H9 (cell line): ENCODE data around the gene CRHR1. TPM values are rescaled to one million over a fixed set of nuclear protein-coding genes. Genes with fewer than 3 reads are reported as not detected.

Experiments
- DNase-seq: peaks from one replicate; pipeline ENCODE4 v3.0.0-alpha.2; 2017
- H2AFZ ChIP-seq: one replicate; pipeline ENCODE4 v1.6.1; 2013; ENCODE audit warnings: mild to moderate bottlenecking, low read length, control low read depth, moderate library complexity
- H2AK5ac ChIP-seq: 2 replicates; pipeline ENCODE4 v1.6.1; 2013; ENCODE audit warnings: low read length, control low read depth, mixed read lengths; ENCODE audit not compliant: insufficient read length
- H2BK120ac ChIP-seq: one replicate; pipeline ENCODE4 v1.6.1; 2013; ENCODE audit warnings: low read depth, mild to moderate bottlenecking, low read length, control low read depth, inconsistent platforms; ENCODE audit not compliant: poor library complexity, severe bottlenecking
- H2BK12ac ChIP-seq: 2 replicates; pipeline ENCODE4 v1.6.1; 2013; ENCODE audit warnings: low read length, control low read depth, mixed read lengths, low read depth; ENCODE audit not compliant: insufficient read length
- H2BK15ac ChIP-seq: 2 replicates; pipeline ENCODE4 v1.6.1; 2013; ENCODE audit warnings: low read depth, low read length, control low read depth
- H2BK20ac ChIP-seq: one replicate; pipeline ENCODE4 v1.6.1; 2013; ENCODE audit warnings: low read depth, mild to moderate bottlenecking, low read length, control low read depth, inconsistent platforms; ENCODE audit not compliant: poor library complexity, severe bottlenecking
- H2BK5ac ChIP-seq: 2 replicates; pipeline ENCODE4 v1.6.1; 2013; ENCODE audit warnings: low read length, control low read depth, mixed read lengths; ENCODE audit not compliant: insufficient read length
- H3K14ac ChIP-seq: 2 replicates; pipeline ENCODE4 v1.6.1; 2013; ENCODE audit warnings: low read length, control low read depth; ENCODE audit not compliant: insufficient read depth
- H3K18ac ChIP-seq: 2 replicates; pipeline ENCODE4 v1.6.1; 2013; ENCODE audit warnings: low read depth, mild to moderate bottlenecking, mixed read lengths, low read length, control low read depth; ENCODE audit not compliant: insufficient read length
- H3K23ac ChIP-seq: 2 replicates; pipeline ENCODE4 v1.6.1; 2013; ENCODE audit warnings: low read length, control low read depth, mixed read lengths, low read depth; ENCODE audit not compliant: insufficient read length
- H3K23me2 ChIP-seq: 2 replicates; pipeline ENCODE4 v1.6.1; 2013; ENCODE audit warnings: low read depth, mild to moderate bottlenecking, mixed read lengths, low read length, control low read depth; ENCODE audit not compliant: insufficient read length, poor library complexity, severe bottlenecking
- H3K27ac ChIP-seq: 2 replicates; pipeline ENCODE4 v1.5.1; 2013; ENCODE audit warnings: low read length, control low read depth, mixed read lengths, low read depth; ENCODE audit not compliant: insufficient read length
- H3K27me3 ChIP-seq: 2 replicates; pipeline ENCODE4 v1.6.1; 2013; ENCODE audit warnings: low read length, control low read depth, inconsistent platforms; ENCODE audit not compliant: insufficient read depth
- H3K4ac ChIP-seq: 2 replicates; pipeline ENCODE4 v1.6.1; 2013; ENCODE audit warnings: low read depth, mild to moderate bottlenecking, control low read depth, inconsistent platforms, low read length, moderate library complexity
- H3K4me1 ChIP-seq: 2 replicates; pipeline ENCODE4 v1.6.1; 2013; ENCODE audit warnings: low read length, control low read depth, inconsistent platforms; ENCODE audit not compliant: insufficient read depth
- H3K4me2 ChIP-seq: 2 replicates; pipeline ENCODE4 v1.6.1; 2013; ENCODE audit warnings: low read length, control low read depth, mixed read lengths; ENCODE audit not compliant: insufficient read length, insufficient read depth
- H3K56ac ChIP-seq: 2 replicates; pipeline ENCODE4 v1.6.1; 2013; ENCODE audit warnings: low read depth, mild to moderate bottlenecking, mixed read lengths, low read length, control low read depth; ENCODE audit not compliant: insufficient read length
- H3K79me1 ChIP-seq: 2 replicates; pipeline ENCODE4 v1.6.1; 2013; ENCODE audit warnings: low read depth, mild to moderate bottlenecking, moderate library complexity, low read length, control low read depth, inconsistent platforms; ENCODE audit not compliant: insufficient read depth, poor library complexity, severe bottlenecking
- H3K79me2 ChIP-seq: 2 replicates; pipeline ENCODE4 v1.6.1; 2013; ENCODE audit warnings: low read length, control low read depth, inconsistent platforms; ENCODE audit not compliant: insufficient read depth
- H3K9ac ChIP-seq: 2 replicates; pipeline ENCODE4 v1.6.1; 2013; ENCODE audit warnings: low read length, control low read depth, mixed read lengths; ENCODE audit not compliant: insufficient read length; ENCODE audit errors: extremely low read depth
- H3K9me3 ChIP-seq: one replicate; pipeline ENCODE4 v1.6.1; 2013; ENCODE audit warnings: low read depth, low read length, inconsistent platforms; ENCODE audit not compliant: control insufficient read depth
- H3T11ph ChIP-seq: one replicate; pipeline ENCODE4 v1.6.1; 2013; ENCODE audit warnings: mild to moderate bottlenecking, low read length, control low read depth, inconsistent platforms
- H4K20me1 ChIP-seq: one replicate; pipeline ENCODE4 v1.6.1; 2013; ENCODE audit not compliant: control insufficient read depth, insufficient read length, insufficient read depth
- H4K5ac ChIP-seq: 2 replicates; pipeline ENCODE4 v1.6.1; 2013; ENCODE audit warnings: low read depth, mild to moderate bottlenecking, mixed read lengths, low read length, control low read depth; ENCODE audit not compliant: insufficient read length
- H4K8ac ChIP-seq: replicated peaks from 2 replicates; pipeline ENCODE4 v1.6.1; 2013; ENCODE audit warnings: low read length, control low read depth, mixed read lengths, low read depth; ENCODE audit not compliant: insufficient read length
- H4K91ac ChIP-seq: 2 replicates; pipeline ENCODE4 v1.6.1; 2013; ENCODE audit warnings: low read depth, mild to moderate bottlenecking, moderate library complexity, mixed read lengths, low read length, control low read depth; ENCODE audit not compliant: insufficient read length
- H3K27ac Mint-ChIP-seq, 3 experiments: 2 replicates in 2 of 3; 3 replicates in 1 of 3; pipeline ENCODE4 v1.8.0; 2020 to 2021; ENCODE audit warnings: mixed read lengths in 3 of 3, mild to moderate bottlenecking in 1 of 3, moderate library complexity in 1 of 3
- H3K27me3 Mint-ChIP-seq: 2 replicates; pipeline ENCODE4 v1.8.0; 2021; ENCODE audit warnings: low read depth, mild to moderate bottlenecking, moderate library complexity, mixed read lengths
- H3K36me3 Mint-ChIP-seq, 3 experiments: 2 replicates in 2 of 3; 3 replicates in 1 of 3; pipeline ENCODE4 v1.8.0; 2020 to 2021; ENCODE audit warnings: low read depth in 3 of 3, mixed read lengths in 3 of 3; ENCODE audit not compliant: insufficient read depth in 1 of 3
- H3K4me1 Mint-ChIP-seq, 2 experiments: 2 replicates each; pipeline ENCODE4 v1.8.0; 2020; ENCODE audit warnings: mixed read lengths in 2 of 2
- H3K4me3 Mint-ChIP-seq, 2 experiments: 2 replicates in 1 of 2; 3 replicates in 1 of 2; pipeline ENCODE4 v1.8.0; 2020 to 2021; ENCODE audit warnings: mild to moderate bottlenecking in 2 of 2, mixed read lengths in 2 of 2, moderate library complexity in 1 of 2
- H3K9me3 Mint-ChIP-seq, 2 experiments: 2 replicates in 1 of 2; 3 replicates in 1 of 2; pipeline ENCODE4 v1.8.0; 2020; ENCODE audit warnings: mild to moderate bottlenecking in 2 of 2, mixed read lengths in 2 of 2, moderate library complexity in 1 of 2
- WGBS: extraction: QIAGEN DNeasy Blood & Tissue Kit; methylation state at CpG from one replicate; pipeline ENCODE4 v1.1.7; 2013; ENCODE audit warnings: missing lambda C conversion rate, low lambda C conversion rate, mixed read lengths; ENCODE audit not compliant: insufficient read length; ENCODE audit errors: extremely low coverage; 5-methylcytosine and 5-hydroxymethylcytosine counted together
- total RNA-seq: library from RNA; stranded (reverse); gene quantifications from 2 replicates; pipeline ENCODE4 v1.2.1, GENCODE V29; 2021
- TF ChIP-seq, protein P1 (sequence below): fragments of 200-600 bp; sonication (generic); conservative IDR thresholded peaks from 3 replicates; pipeline ENCODE4 v1.8.0; 2021; ENCODE audit warnings: antibody characterized with exemption, mild to moderate bottlenecking

Gene CRHR1
- total RNA-seq, 1 experiment from 2014 or later: 0.52 TPM

DNA sequence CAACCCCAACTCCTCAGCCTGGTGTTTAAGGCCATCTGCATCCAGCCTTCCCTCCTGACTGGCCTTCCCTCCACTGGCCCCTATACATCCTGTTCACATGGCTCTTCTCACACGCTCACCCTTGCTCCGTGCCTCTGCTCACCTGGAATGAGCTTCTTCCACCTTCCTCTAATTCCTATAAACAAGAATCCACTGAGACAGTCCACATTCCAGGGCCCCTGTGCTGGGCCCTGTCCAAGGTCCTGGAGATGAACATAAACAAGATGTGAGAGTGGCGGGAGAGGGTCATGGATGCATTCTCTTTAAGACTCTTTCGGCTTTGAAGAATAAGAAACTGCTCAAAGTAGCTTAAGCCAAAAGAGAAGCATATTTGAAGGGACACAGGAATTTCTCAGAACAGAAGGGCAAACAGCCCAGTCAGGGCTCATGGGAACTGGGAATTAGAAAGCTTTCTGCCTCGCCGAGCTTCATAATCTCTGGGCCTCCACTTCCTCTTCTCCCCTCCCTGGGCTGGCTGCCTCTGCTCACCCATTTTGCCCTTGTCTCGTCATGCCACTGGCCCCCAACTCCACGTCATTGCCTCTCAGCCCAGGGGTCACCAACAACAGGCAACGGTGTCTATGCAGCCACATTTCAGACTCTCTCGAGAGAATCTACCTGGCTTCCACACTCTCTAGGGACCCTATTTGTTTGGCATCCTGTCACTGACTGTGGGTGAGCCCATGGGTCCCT is 74.0 kb downstream of the CRHR1 start:
- Histone ChIP-seq H3K4me1 (no peaks in the 10 kb centered on the region), H3K79me2 (no peaks in the 10 kb centered on the region), H3K9ac (no peak overlapping the region), H3K4ac (no peak overlapping the region), H3K27ac (no peak overlapping the region), H3K23me2 (no peaks in the 10 kb centered on the region), H3K9me3 (no peaks in the 10 kb centered on the region), H3K4me2 (no peak overlapping the region), H2AFZ (no peak overlapping the region), H2BK12ac (no peak overlapping the region), H2BK15ac (no peak overlapping the region), H2BK20ac (no peak overlapping the region), H4K20me1 (peaks cover 3% of the 10 kb centered on the region), H3K23ac (no peak overlapping the region), H2AK5ac (no peak overlapping the region), H4K8ac (no peak overlapping the region), H2BK120ac (no peak overlapping the region), H4K5ac (no peak overlapping the region), H3K18ac (no peak overlapping the region), H4K91ac (no peak overlapping the region), H3K56ac (no peak overlapping the region), H3K27me3 (no peaks in the 10 kb centered on the region; the same call in 1 of the 2 replicates), H3K79me1 (no peaks in the 10 kb centered on the region), H2BK5ac (no peak overlapping the region), H3T11ph (no peak overlapping the region), H3K14ac (no peak overlapping the region)
- Mint-ChIP-seq H3K36me3 (no peaks in the 10 kb centered on the region), H3K9me3 (peaks cover 0 to 6% of the 10 kb centered on the region in 2 experiments; a peak in 2 of 5 replicates), H3K4me1 (peaks cover 0 to 7% of the 10 kb centered on the region in 2 experiments; a peak in 3 of 4 replicates), H3K27me3 (peaks cover 30% of the 10 kb centered on the region), H3K27ac (peak overlapping the region in 1 of 3 experiments; percentile 0; a peak in 1 of 7 replicates), H3K4me3 (no peak overlapping the region)
- TF ChIP-seq, protein P1, sequence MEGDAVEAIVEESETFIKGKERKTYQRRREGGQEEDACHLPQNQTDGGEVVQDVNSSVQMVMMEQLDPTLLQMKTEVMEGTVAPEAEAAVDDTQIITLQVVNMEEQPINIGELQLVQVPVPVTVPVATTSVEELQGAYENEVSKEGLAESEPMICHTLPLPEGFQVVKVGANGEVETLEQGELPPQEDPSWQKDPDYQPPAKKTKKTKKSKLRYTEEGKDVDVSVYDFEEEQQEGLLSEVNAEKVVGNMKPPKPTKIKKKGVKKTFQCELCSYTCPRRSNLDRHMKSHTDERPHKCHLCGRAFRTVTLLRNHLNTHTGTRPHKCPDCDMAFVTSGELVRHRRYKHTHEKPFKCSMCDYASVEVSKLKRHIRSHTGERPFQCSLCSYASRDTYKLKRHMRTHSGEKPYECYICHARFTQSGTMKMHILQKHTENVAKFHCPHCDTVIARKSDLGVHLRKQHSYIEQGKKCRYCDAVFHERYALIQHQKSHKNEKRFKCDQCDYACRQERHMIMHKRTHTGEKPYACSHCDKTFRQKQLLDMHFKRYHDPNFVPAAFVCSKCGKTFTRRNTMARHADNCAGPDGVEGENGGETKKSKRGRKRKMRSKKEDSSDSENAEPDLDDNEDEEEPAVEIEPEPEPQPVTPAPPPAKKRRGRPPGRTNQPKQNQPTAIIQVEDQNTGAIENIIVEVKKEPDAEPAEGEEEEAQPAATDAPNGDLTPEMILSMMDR: no peak
- WGBS: no CpG with 5 or more reads among the region's 10 CpGs
- DNase-seq: peak; percentile 79
